HG03378 (cell line): ENCODE measurements around the gene INSYN2B.

Experiments used
- ATAC-seq: cut with Tn5 transposase; IDR thresholded peaks from one replicate; pipeline ENCODE4 v1.9.1; 2021; ENCODE audit warnings: mild to moderate bottlenecking, moderate library complexity; ENCODE audit not compliant: unreplicated experiment

INSYN2B gene

DNA sequence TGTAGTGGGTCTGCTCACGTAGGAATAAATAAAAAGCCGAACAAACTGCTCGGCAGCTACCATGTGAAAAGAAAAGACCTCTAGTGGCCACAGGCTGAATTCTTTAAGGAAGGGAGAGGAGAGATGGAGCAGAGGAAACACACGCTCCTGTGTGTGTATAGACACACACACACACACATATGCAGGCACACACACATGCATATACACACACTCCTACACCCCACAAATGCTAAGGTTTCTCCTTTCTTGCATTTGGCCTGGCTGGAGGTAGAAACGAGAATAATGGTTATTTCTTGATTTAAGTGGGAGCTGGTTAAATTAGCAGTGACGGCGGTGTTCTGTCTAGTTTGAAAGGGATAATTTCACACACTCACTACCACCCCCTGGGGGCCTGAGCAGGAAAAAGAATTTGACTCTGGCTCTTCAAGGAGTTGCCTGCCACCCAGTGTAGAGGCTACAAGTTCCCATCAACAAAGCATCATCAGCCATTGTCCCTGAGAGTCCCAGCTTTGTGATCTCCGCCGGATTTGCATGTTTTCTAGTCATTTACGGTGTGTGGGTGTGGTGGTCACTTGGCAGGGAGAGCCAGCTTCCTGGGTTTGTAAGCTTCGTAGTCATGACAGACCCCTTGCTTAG is at the start of gene INSYN2B:
Gene INSYN2B, minus strand, starts transcription at position 78 of the 636 bp plus-strand sequence. CDS start 96,597 bp downstream, outside the sequence.
- ATAC-seq = peak; percentile 64

DNA sequence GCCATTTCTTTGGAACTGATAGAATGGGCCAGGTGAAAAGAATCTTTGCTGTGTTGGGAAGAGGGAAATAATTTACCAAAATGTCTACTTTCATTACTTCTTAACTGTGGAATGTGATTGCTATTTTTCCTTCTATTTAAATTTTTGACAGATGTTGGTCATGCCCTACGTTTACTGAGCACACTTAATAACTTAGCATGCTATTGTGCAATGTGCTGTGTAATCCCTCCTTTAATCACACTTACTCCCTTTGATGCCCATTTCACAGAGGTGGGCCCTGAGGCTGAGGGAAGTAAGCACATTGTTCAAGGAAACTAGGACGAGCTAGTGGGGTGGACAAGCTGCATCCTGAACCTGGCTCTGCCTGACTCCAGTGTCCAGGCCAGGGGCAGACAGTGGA is 47.8 kb upstream of the INSYN2B start:
- ATAC-seq = no peak

DNA sequence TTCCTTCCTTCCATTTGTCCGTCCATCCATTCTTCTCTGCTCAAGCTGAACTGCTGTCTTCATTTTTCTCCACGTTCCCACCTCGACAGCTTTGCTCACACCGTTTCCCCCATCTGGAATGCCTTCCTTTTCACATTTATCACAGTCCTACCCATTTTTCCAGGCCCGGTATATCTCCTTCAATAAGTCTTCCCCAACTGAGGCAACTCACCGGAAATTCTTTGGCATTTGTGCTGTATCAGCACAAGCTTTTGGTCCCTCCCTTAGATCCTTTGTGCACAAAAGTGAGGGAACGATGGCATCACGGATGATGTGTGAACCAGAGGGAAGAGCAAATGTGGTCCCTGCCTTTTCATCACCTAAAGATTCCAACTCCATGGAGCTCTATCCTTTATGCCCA is 45.6 kb upstream of the INSYN2B start:
- no peak for ATAC-seq

DNA sequence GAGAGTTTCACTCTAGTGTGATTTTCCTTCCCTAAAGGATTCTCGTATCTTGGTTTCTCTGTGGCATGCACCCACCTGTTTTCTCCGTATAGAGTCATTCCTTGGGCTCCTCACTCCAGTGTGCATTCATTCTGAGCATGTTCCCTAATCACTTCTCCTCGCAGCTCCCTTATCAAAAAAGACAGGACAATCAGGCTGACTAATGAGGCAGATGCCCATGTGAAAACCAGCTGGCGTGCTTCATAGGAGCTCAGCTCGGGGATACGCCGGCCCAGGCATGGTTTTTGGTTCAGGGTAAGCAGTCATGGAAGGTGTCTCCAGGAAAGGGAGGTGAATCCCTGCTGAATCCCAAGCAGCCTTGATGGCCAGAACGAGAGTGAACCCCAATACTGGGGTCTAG is 41.2 kb upstream of the INSYN2B start:
- no peak for ATAC-seq

DNA sequence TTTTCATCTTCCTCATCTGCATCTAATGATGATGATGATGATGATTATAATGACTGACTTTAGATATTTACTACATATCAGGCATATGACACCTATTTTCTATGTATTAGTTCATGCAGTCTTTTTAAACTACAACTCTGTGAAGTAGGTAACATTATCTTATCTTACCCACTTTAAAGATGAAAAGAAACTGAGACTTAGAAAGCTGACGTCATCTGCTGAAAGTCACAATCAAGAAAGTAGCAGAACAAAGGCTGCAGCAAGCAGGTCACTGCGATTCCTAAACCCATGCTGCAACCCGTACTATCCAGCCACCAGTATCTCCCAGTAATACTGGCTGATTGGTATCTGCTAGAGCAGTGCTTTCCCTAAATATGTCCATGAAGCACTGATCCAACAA is 40.1 kb upstream of the INSYN2B start:
- ATAC-seq = no peak

DNA sequence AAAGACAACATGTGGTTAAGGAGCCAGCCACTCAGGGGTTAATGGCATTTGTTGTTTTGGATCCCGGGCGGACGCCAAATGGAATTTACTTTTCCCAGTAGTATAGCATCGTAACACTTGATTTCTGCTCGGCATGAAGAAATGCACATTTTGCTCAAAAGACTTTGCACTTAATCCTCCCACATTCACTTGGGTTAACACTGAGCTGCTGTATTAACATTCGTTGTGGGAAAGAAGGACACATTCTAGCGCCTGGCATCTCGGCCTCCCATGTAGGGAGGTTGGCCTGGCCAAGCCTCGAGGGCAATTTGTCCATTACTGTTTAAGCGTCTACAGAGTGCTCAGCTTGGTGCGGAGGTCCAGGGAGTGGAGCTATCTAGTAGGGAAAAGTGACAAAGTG is 32.3 kb upstream of the INSYN2B start:
- no peak for ATAC-seq

DNA sequence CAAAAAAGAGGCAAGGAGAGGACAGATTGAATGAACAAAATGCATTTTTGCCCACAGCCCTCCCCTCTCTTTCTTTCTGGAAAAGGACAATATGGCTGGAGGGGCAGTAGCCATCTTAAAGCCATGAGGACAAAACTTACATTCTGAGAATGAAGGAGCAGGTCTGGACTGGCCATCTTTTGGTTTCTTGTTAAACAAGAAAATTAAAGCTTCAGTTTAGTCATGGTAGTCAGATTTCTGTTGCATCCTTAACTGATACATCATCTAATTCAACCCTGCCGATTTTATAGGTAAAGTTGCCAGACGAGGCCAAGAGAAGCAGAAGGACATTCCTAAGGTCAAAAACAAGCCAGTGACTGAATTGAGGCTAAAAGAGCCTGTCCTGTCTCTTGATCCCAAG is 31.5 kb upstream of the INSYN2B start:
- ATAC-seq = no peak

DNA sequence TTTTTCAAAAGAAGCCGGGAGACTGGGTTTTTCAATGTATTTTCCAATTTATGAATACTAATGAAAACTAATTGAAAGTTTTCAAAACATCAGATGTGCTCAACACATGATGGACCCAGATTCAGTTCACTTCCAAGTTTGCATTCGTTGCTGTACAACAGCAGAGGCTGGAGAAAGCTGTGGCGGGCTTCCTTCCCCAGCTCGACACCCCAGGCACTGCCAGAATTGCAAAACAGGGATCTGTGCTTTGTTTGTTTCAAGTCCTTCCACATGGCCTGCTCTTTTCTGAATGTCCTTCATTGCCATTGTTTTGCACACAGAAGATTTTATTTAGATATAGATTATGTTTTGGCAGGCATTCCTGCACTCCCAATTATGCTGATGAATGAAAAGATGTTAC is 30.3 kb upstream of the INSYN2B start:
- ATAC-seq = no peak

DNA sequence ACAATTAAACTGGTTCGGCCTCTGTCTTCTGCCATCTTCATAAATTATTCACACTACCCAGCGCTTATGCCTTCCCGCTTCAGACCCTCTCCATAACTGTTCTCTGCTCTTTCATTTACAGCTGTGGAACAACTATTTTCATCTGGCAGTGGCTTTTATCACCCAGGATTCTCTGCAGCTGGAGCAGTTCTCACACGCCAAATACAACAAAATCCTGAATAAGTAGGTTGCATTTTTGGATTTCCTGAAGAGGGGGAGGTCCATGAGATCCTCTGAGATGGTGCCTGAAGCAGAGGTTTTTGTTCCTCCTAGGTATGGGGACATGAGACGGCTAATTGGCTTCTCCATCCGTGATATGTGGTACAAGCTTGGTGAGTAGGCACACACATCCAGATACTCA is 28.1 kb upstream of the INSYN2B start:
- no peak for ATAC-seq

DNA sequence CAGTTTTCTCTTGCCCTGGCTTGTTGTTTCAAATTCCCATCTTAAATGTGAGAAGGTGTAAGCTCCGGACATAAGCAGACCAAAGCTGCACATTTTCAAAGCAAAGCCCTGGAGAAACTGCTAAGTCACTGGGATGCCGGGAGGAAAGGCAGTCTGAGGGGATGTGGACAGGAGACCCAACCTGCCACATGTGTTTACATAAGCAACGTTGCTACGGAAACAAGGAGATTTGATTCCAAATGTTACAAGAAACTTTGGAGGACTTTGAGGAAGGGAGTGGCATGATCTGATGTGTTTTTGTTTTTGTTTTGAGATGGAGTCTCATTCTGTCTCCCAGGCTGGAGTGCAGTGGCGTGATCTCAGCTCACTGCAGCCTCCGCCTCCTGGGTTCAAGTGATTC is 25.7 kb upstream of the INSYN2B start:
- ATAC-seq = no peak

DNA sequence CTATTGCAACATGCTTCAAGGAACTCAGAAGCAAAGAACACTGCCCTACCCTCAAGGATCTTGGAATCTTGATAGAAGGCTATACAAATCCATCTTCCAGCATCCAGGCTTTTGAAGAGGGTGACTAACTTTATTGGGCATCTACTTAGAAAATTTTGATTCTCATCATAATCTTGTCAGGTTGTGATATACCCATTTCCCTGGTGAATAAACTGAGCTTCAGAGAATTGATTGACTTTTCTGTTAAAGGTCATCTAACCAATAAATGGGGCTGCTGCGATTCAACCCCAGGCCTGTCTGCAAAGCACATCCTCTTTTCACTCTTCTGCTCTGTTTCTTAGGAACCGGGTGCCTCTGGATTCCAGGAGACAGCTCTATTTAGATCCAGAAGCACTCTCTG is 19.9 kb upstream of the INSYN2B start:
- no peak for ATAC-seq

DNA sequence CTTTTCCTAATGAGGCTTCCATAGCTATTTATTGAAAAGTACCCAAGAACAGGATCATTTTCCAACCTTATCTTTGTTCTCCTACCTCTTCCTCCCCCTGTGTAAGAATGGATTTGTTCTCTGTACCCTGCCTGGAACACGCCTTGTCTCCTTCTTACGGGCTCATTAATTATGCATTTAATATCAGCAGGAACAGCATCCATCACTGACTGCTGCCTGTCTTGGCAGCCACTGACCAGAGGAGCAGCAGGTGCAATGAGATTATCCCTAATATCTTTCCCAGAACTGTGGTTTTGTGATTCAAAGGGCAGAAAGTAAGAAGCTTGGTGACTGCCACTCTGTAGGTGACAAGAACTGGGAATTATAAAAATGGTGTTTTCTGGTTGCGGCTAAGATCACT is 19.3 kb upstream of the INSYN2B start:
- no peak for ATAC-seq

DNA sequence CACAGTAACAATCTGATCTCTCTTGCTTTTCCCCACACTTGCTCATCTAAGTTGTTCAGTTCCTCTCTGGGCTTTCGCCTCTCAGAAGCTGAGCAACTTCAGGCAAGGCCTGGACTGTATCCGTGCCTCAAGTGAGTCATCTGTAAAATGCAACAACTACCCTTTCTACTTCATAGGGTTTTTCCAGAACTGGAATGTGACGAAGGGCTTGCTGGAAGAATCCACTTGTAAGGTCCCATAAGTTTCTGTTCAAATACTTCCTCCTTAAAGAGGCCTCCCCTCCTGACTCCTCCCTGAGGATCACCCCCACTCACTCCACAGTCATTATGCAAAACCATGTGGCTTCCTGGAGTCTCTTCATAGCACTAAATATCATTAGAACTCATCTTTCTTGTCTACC is 17.5 kb upstream of the INSYN2B start:
- no peak for ATAC-seq

DNA sequence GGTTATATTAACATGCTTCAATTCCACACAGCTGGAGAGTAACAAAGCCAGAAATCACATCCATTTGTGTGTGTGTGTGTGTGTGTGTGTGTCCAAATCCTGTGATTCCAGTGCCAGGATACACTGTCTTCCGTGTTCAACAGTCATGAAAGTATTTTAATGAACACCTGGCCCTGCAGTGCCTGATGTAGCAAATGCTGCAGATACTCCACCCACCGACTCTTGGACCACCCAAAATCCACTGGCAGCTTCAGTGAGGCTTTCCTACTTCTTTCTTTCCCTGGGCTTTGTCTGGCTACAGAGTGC is 13.1 kb upstream of the INSYN2B start:
- ATAC-seq = no peak

DNA sequence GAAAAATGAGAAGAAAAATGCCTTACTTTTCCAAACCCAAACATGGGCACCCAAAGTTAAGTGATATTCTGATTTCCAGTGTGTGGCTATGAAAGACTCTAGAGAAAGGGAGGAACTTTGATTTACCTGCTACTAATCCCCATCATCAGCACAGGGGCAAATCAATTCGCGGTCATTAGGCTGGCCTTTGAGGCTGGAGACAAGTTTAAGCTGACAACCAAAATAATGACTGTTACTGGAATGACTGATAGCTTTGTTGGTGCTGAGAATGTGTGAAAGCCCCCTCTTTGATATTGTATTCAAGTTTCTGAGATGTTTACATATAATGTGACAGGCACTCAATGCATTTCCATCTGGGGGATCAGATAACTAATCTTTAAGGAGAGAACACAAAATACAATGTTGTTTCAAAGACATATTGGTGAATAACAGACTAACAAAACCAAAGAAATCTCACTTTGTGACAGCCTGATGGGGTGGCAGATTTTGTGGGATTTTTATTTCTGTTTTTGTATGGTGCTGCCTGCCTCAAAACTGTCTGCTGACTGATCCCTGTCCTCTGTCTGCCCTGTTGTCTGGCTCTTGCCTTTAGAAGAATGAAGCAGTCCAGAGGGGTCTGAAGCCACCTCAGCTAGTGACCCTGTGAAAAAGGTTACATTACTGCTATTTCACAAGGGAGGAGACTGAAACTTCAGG is 12.6 kb upstream of the INSYN2B start:
- ATAC-seq = no peak

DNA sequence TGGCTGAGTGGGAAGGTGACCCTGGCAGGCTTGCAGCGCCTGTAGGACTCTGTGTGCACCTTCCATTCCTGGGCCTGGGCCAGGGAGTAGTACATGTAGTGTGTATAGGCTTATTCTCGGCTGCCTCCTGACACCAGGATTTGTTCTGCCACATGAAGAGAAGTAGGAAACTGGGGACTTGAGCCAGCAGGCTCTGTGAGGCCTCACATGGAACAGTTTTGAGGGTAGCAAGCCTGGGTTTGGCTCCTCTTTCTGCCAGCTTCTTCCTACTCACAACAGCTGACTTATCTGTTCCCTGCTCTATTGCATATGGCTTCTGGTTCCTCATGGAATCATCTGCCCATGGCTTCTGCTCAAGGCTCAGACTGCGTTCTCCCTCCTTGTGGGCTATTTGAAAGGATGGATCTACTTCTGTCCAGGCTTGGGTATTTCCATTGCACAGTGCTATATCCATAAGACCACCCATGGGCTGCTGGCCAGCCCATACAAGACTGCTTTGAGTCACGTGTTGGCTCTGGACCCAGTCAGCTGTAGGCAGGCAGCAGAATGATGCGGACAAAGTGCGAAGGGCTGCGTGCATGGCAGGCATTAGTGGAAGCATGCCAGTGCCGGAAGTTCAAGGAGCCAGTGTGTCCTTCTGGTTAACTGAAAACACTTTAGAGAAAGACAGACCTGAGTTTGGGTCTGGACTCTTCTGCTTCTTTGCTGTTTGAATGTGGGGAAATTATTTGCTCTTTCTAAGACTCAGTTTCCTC is 11.0 kb upstream of the INSYN2B start:
- ATAC-seq = no peak

DNA sequence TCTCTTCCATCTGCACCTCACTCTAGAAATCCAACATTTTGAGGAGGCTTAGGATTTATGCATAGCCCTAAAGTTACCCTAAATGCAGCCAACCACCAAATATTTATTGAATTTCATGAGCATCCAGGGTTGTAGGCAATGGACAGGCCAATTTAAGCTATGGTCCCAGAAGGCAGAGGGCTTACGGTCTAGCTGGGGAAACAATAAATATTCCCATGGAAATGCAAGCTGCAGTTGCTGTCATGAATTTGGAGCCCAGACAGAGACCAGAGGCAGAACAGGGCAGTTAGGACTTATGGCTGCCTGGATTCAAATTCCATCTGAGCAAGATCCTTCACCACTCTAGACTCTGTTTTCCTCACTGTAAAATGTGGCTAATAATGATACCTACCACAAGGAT is 9.1 kb upstream of the INSYN2B start:
- no peak for ATAC-seq

DNA sequence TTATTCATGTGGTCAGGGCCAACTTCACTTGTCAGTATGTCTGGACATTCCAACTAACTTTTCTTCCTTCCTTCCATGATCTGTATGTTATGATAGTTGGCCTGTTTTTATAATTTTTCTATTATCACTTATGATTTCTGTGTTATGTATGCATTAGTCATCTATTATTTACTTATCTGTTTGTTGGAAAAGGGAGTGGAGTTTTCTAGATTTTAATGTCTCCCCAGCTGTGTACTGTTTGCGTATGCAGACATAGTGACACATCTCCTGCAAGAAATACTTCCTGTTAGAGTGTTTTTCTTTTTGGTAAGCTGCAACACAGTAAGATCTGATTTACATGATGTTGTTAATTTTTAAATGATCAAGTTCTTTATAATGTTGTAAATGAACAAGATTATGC is 8.7 kb upstream of the INSYN2B start:
- no peak for ATAC-seq

DNA sequence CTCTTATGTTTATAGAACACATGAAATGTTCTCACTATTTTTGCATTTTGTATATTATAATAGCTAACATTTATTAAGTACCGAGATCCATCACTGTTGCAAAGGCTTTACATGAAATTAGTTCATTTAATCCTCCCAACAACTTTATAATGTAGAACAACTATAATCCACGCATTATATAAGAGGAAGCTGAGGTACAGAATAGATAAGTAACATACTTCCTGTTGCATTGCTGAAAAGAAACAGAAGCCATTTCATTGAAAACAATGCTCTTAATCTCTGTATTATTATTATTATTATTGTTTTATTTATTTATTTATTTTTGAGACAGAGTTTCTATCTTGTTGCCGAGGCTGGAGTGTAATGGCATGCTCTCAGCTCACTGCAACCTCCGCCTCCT is 7.9 kb upstream of the INSYN2B start:
- ATAC-seq = no peak

DNA sequence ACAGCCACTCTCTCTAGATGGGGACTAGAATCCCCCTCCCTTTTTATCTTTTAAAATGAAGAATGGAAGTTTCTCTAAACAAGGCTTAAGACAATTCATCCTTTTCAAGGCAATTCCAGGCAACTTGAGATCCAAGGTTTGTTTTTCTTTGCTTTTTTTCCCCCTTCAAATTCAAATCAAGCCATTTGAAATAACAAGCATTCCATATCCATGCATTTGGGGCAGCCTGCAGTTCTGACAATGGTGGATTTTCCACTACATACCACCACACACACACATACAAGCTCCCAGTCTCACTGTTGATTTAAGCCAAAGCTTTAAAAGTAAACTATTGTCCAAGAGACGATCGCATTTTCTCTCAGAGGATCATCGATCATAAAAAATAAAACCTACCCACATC is 424 bp downstream of the INSYN2B start:
- ATAC-seq = no peak

DNA sequence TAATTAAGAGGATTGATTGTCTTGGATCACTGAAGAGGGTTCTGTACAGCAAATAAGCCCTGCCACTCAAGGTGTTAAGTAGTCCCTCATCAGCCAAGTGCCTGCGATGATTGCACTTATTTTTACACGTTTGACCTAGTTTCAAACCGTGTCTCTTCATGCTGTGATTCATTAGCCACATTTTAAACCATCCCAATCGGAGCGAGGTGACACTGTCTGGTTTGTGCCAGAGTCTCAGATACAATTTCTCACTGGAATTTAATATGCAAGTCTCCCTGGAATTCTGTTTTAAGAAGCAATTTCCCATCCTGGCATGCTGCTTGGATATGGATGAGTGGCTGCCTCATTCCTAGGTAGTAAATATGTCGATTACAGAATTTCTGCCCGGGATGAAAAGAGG is 1.6 kb downstream of the INSYN2B start:
- no peak for ATAC-seq

DNA sequence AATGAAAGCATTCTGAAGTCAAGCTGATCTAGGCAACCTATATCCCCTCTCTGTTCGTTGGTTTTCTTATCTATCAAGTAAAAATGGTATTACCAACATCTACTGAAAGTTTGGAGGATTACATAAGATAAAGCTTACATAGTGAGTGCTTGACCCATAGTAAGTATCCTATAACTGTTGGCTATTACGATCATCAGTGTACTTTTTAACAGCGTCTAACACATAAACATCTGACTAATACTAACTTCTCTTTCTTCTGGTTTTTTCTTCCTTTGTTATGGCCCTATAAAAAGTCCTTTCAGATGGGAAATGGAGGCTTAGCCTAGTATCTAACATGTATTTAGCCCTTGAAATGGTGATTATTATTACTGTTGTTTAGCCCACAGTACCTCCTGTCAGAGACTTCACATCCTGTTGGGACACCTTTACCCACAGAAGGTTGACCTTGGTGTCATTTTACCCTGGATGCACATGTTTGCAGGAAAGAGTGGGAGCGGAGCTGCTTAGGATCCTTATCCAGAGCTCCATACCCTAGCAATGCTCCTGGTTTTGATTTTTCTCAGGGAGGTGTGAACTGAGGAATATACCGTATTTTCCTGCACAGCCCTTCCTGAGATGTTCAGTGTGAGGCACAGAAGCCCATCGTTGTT is 6.0 kb downstream of the INSYN2B start:
- ATAC-seq = no peak
